Hepatocyte (in vitro differentiated cells): ENCODE data around the gene GFOD1. TPM values are rescaled to one million over a fixed set of nuclear protein-coding genes. Genes with fewer than 3 reads are reported as not detected.
A peak's percentile ranks its signal among the peaks of the same experiment; 100 is the strongest.

ENCODE experiments used
- DNase-seq: peaks from one replicate; pipeline ENCODE4 v3.0.0-alpha.2; 2016; ENCODE audit warnings: low spot score
- H2AFZ ChIP-seq: fragments of 200-600 bp; sonication (generic); 2 replicates; pipeline ENCODE4 v1.6.0; 2016; ENCODE audit warnings: antibody characterized with exemption, mild to moderate bottlenecking
- H3K27ac ChIP-seq: fragments of 200-600 bp; sonication (generic); 2 replicates; pipeline ENCODE4 v1.5.1; 2016; ENCODE audit warnings: mild to moderate bottlenecking
- H3K27me3 ChIP-seq: fragments of 200-600 bp; sonication (generic); 2 replicates; pipeline ENCODE4 v1.6.1; 2016
- H3K36me3 ChIP-seq: fragments of 200-600 bp; sonication (generic); replicated peaks from 2 replicates; pipeline ENCODE4 v1.5.1; 2016; ENCODE audit warnings: low read depth; ENCODE audit not compliant: insufficient read depth
- H3K4me1 ChIP-seq: fragments of 200-600 bp; sonication (generic); 2 replicates; pipeline ENCODE4 v1.5.1; 2016; ENCODE audit warnings: mild to moderate bottlenecking, moderate library complexity; ENCODE audit not compliant: insufficient read depth
- H3K4me2 ChIP-seq: fragments of 200-600 bp; sonication (generic); 2 replicates; pipeline ENCODE4 v1.6.0; 2016
- H3K4me3 ChIP-seq: fragments of 200-600 bp; sonication (generic); 2 replicates; pipeline ENCODE4 v1.5.1; 2016; ENCODE audit warnings: mild to moderate bottlenecking
- H3K79me2 ChIP-seq: fragments of 200-600 bp; sonication (generic); 2 replicates; pipeline ENCODE4 v1.6.0; 2017; ENCODE audit warnings: mild to moderate bottlenecking
- H3K9me2 ChIP-seq: fragments of 200-600 bp; sonication (generic); replicated peaks from 2 replicates; pipeline ENCODE4 v1.6.0; 2017; ENCODE audit warnings: mild to moderate bottlenecking; ENCODE audit not compliant: insufficient read depth
- H3K9me3 ChIP-seq: fragments of 200-600 bp; sonication (generic); 2 replicates; pipeline ENCODE4 v1.5.1; 2016; ENCODE audit warnings: low read depth, mild to moderate bottlenecking
- H4K20me1 ChIP-seq: fragments of 200-600 bp; sonication (generic); 2 replicates; pipeline ENCODE4 v1.6.0; 2016; ENCODE audit warnings: mild to moderate bottlenecking; ENCODE audit not compliant: insufficient read depth, poor library complexity, severe bottlenecking
- CTCF ChIP-seq: fragments of 200-600 bp; sonication (generic); IDR thresholded peaks from 2 replicates; pipeline ENCODE4 v1.5.1; 2016; ENCODE audit warnings: antibody characterized with exemption, mild to moderate bottlenecking; ENCODE audit not compliant: poor library complexity
- EZH2 ChIP-seq: fragments of 200-600 bp; sonication (generic); IDR thresholded peaks from 2 replicates; pipeline ENCODE4 v1.6.1; 2016; ENCODE audit warnings: antibody characterized with exemption, mild to moderate bottlenecking, borderline replicate concordance
- EZH2phosphoT487 ChIP-seq: fragments of 200-600 bp; sonication (generic); IDR thresholded peaks from one replicate; pipeline ENCODE4 v1.6.1; 2018; ENCODE audit warnings: antibody characterized with exemption, mild to moderate bottlenecking, low read depth, moderate library complexity; ENCODE audit not compliant: unreplicated experiment, severe bottlenecking
- WGBS: methylation state at CpG from one replicate; pipeline ENCODE4 v1.1.6; 2016; ENCODE audit warnings: low lambda C conversion rate; ENCODE audit errors: missing lambda C conversion rate; 5-methylcytosine and 5-hydroxymethylcytosine counted together
- polyA plus RNA-seq: library from polyadenylated mRNA; unstranded; fragments of >200 nt; fragmentation: Nextera tagmentation; extraction: Ambion mirVana; gene quantifications from 2 replicates; pipeline ENCODE4 v1.2.1, GENCODE V29; 2016
- total RNA-seq: library from RNA; depleted of rRNA; stranded (reverse); fragments of >200 nt; gene quantifications from 2 replicates; pipeline ENCODE4 v1.2.3, GENCODE V29; 2014

The GFOD1 gene
- total and polyA plus RNA-seq, 2 experiments from 2014 or later = 2.8 to 3.5 TPM

- Histone ChIP-seq H3K4me2 (no peak overlapping the region), H3K4me1 (no peaks in the 10 kb centered on the region), H3K27ac (no peak overlapping the region), H2AFZ (no peak overlapping the region), H4K20me1 (no peaks in the 10 kb centered on the region), H3K36me3 (no peaks in the 10 kb centered on the region), H3K27me3 (no peaks in the 10 kb centered on the region), H3K79me2 (no peaks in the 10 kb centered on the region), H3K4me3 (no peak overlapping the region), H3K9me2 (no peaks in the 10 kb centered on the region), H3K9me3 (no peaks in the 10 kb centered on the region)
- TF ChIP-seq EZH2phosphoT487 (no peak), CTCF (no peak), EZH2 (no peak)
- DNase-seq = no peak
- WGBS = 94% methylated on average over 5 of the region's 5 CpGs
Observed at GRCh38 chr6:13429406-13429753, 58.0 kb downstream of the GFOD1 start.

- H2AFZ ChIP-seq = no peak overlapping the region
- H3K36me3 ChIP-seq = no peaks in the 10 kb centered on the region
- H4K20me1 ChIP-seq = no peaks in the 10 kb centered on the region
- H3K27ac ChIP-seq = no peak overlapping the region
- H3K4me3 ChIP-seq = no peak overlapping the region
- no peak for DNase-seq
- no peak for TF ChIP-seq EZH2phosphoT487
- TF ChIP-seq CTCF = no peak
- no peak for TF ChIP-seq EZH2
- no peak overlapping the region for H3K4me2 ChIP-seq
- H3K4me1 ChIP-seq = no peaks in the 10 kb centered on the region
- H3K27me3 ChIP-seq = no peaks in the 10 kb centered on the region
- no peaks in the 10 kb centered on the region for H3K9me2 ChIP-seq
- H3K79me2 ChIP-seq = no peaks in the 10 kb centered on the region
- H3K9me3 ChIP-seq = no peaks in the 10 kb centered on the region
- 72% methylated on average over 13 of the region's 13 CpGs for WGBS
Observed at GRCh38 chr6:13428583-13429405, 58.6 kb downstream of the GFOD1 start.

- Histone ChIP-seq H3K79me2 (no peaks in the 10 kb centered on the region), H3K4me2 (no peak overlapping the region), H3K27me3 (no peaks in the 10 kb centered on the region), H2AFZ (no peak overlapping the region), H3K4me3 (no peak overlapping the region), H3K9me2 (no peaks in the 10 kb centered on the region), H4K20me1 (no peaks in the 10 kb centered on the region), H3K9me3 (no peaks in the 10 kb centered on the region), H3K27ac (no peak overlapping the region), H3K4me1 (peaks cover 3% of the 10 kb centered on the region), H3K36me3 (no peaks in the 10 kb centered on the region)
- WGBS = 68% methylated on average over 24 of the region's 26 CpGs
- peak; percentile 9 for TF ChIP-seq CTCF
- no peak for TF ChIP-seq EZH2phosphoT487
- DNase-seq = no peak
Observed at GRCh38 chr6:13427801-13428582, 59.4 kb downstream of the GFOD1 start.
